Hematopoietic multipotent progenitor cell treated with erythropoietin and hydrocortisone succinate and interleukin-3 and kit ligand, for 17 days (in vitro differentiated cells): ENCODE data around the gene FMNL3.

Source experiments
- DNase-seq: peaks from one replicate; pipeline ENCODE4 v3.0.0-alpha.2; 2015; ENCODE audit warnings: low spot score

FMNL3 gene

GRCh38 chr12:49651855-49652254 is 55.4 kb downstream of the FMNL3 start:
- no peak for DNase-seq

DNA sequence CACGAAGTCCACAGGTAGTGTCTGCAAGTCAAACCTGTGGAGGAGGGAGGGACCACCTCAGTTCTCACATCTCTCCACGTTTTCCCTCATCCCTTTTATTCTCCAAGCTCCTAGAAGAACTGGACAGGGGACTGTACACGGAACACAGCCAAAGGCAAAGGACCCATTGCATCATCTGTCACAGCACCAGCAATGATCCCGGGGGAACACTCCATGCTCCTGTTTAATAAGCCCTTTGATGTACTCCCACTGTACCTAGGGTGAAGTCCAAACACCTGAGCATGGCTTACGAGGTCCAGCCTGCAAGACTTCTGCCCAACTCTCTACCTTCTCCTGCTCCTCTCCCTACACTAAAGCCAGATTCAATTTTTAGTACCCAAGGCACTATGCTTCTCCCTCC is 57.3 kb downstream of the FMNL3 start:
- DNase-seq, result no peak

GRCh38 chr12:49649445-49649844 is 57.8 kb downstream of the FMNL3 start:
- no peak for DNase-seq

GRCh38 chr12:49648712-49649003 is 58.5 kb downstream of the FMNL3 start:
- no peak for DNase-seq

GRCh38 chr12:49647827-49648711 is 59.1 kb downstream of the FMNL3 start:
- DNase-seq, result no peak

DNA sequence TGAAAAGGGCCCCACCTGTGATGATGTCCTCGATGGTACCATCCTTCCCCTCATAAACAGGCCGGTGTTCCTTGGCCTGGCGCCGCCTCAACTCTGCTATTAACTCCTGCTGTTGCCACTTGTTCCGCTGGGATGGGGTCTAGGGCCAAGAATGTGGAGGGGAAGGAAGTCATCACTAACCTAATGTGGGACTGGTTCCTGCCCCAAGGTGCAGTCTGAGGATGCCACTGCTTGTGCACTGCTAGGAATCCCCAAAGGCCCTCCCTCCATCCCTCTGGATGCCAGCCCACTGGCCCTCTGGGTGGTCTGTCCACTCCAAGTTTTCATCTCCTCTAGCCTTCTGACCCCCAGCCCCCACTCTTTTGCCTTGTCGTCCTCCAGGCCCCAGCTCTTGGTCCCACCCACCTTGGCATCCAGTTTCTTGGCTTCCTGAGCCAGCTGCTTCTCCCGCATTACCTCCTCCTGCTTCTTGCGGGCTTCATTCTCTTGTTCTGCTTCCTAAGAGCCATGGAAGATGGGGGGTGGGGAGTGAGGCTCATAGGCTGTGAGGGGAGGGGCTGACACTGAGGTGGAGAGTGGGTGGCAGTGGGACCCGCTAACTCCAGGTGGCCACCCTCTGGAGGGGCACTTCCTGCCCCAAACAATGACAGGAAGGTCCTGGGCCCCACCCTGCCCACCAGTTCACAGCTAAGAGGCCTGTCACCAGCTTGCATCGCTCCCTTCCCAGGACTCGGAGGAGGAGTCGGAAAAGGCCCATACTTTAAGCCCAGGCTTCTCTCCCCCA is 60.1 kb downstream of the FMNL3 start:
- DNase-seq, result no peak

GRCh38 chr12:49646331-49646830 is 60.8 kb downstream of the FMNL3 start:
- peak; percentile 25 for DNase-seq

DNA sequence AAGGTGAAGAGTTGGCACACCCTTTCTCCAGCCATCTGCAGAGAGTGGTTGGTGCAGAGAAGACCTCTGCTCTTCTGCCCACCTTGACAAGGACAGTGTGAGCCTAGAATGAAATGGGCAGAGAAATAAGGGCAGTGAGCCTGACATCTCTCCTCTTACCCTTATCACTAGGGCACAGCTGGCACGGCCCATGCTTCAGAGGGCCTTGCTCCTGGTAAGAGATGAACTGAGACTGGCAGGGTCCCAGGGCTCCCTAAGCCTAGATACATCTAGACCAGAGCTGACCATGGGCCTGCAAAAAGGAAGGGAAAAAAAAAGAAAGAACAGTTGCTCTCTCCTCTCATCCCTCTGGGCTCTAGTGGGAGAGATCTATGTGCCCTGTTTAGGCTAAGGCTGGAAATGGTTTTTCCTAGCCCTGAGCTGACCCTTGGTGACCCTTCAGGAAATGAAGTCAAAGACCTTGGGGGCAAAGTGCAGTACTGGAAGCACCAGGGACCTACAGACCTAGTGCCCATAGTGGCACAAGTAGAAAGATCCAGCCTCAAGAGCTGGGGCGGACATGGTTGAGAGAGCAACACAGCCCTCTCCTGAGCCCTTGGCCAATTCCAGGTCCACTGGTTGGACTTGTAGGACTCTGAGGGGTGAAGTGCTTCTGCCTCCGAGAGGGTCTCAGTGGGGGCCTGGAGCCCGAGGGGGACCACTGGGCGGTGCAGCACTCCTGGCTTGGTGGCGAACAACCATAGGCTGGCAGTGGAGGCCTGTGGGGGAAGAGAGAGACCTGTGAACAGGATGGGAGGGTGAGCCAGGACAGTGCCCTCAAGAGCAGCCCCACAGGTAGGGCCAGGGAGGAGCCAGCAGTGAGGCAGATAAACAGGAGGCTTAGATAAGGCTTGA is 61.8 kb downstream of the FMNL3 start:
- DNase-seq, result peak; percentile 86

- peak; percentile 85 for DNase-seq
Measured at GRCh38 chr12:49644620-49644994, 62.6 kb downstream of the FMNL3 start.

GRCh38 chr12:49643961-49644619 is 63.1 kb downstream of the FMNL3 start:
- DNase-seq, result no peak

- DNase-seq, result no peak
Measured at GRCh38 chr12:49643135-49643534, 64.1 kb downstream of the FMNL3 start.

DNA sequence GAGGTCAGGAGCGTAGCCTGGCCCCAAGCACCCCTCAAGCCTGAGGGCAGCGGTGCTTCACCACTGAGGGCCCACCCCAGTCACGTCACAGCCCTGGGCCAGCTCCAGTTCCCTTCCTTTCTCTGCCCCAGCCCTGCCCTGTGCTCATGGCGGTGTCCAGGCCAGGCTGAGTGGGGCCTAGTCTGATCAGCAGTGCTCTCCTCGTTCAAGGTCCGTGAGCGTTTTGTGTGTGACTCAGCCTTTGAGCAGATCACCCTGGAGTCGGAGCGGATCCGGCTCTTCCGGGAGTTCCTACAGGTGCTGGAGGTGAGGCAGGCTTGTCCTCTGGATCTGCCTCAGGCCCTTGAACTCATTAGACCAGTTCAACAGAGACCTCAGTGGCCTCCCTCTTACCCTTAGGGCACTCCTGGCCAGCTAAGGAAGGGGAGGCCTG is 64.8 kb downstream of the FMNL3 start:
- no peak for DNase-seq

GRCh38 chr12:49641748-49642369 is 65.3 kb downstream of the FMNL3 start:
- DNase-seq, result no peak

GRCh38 chr12:49636979-49637755 is 70.0 kb downstream of the FMNL3 start:
- DNase-seq, result peak; percentile 75

GRCh38 chr12:49636574-49636973 is 70.6 kb downstream of the FMNL3 start:
- DNase-seq, result no peak

DNA sequence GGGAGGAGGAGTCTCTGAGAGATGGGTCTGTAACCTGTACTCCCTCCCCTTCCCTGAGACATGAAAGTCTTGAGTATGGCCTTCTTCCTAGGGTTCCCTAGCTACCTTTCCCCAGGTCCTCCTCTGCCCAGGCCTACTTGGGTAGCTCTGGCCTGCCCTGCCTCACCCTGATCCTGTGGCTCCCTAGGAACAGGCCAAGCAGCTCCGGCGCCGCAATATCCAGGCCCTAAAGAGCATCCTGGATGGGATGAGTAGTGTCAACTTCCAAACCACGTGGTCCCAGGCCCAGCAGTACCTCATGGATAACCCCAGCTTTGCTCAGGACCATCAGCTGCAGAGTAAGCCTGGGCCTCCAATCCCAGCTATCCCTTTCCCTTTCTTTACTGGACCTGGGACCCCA is 71.5 kb downstream of the FMNL3 start:
- DNase-seq, result no peak

DNA sequence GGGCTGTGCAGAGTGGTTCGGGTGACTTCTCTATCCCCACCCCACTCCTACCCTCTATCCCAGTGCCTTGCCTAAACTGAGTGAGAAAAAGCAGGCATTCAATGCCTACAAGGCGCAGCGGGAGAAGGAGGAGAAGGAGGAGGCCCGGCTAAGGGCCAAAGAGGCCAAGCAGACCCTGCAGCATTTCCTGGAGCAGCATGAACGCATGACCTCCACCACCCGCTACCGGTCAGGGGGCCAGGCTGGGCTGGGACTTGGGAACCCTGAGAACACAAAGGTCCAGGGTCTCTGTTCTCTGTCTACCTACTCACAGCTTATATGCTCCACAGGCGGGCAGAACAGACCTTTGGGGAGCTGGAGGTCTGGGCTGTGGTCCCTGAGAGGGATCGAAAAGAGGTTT is 72.2 kb downstream of the FMNL3 start:
- no peak for DNase-seq

DNA sequence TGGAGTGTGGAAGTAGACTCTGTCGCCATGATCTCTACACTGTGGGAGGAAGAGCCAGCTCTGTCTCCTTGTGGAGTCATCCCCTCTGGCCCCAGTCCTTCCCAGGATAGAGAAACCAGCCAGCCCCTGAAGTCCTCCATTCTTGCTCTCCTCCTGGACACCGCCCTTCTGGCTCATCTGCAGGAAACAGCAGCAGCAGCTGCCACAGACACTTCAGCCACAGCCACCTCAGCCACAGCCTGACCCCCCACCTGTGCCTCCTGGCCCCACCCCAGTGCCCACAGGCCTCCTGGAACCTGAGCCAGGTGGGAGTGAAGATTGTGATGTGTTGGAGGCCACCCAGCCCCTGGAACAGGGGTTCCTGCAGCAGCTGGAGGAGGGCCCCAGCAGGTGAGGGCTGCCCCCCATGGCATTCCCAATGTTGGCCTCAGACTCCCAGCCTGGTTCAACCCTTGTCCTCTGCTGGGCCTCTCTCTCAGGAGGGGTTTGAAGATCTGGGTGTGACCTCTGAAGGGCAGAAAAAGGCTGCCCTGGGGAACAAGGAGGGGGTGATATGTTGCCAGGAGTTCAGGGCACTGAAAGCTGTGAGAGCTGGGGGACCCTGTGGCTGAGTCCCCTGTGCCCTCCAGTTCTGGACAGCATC is 73.4 kb downstream of the FMNL3 start:
- no peak for DNase-seq

GRCh38 chr12:49632986-49633702 is 74.1 kb downstream of the FMNL3 start:
- DNase-seq, result no peak
